PC-9 (cell line): ENCODE data around the gene KCNJ16. TPM values are rescaled to one million over a fixed set of nuclear protein-coding genes. Genes with fewer than 3 reads are reported as not detected.

ENCODE experiments used
- BruUV-seq: library from RNA; stranded (reverse); fragments of 400-500 nt; replicated peaks from 2 replicates; lab custom pipeline; 2021; lab: Mats Ljungman, UMichigan
- CTCF ChIA-PET: fragments of 300-600 bp; sonication (Branson Sonifier 250); formaldehyde crosslinking; loops from one replicate; lab custom pipeline; 2022; ENCODE audit warnings: antibody characterized with exemption; lab: Charles Lee
- POLR2A ChIA-PET: fragments of 300-600 bp; sonication (Branson Sonifier 250); formaldehyde crosslinking; loops from one replicate; lab custom pipeline; 2022; ENCODE audit warnings: antibody characterized with exemption; ENCODE audit not compliant: unreplicated experiment; lab: Charles Lee
- DNase-seq, 2 experiments: peaks; one replicate each; pipeline versions ENCODE4 v3.0.0 to v3.0.0-alpha.2; 2015 to 2022; ENCODE audit warnings: mixed read lengths in 1 of 2
- H2AFZ ChIP-seq: fragments of 200-600 bp; sonication (generic); 2 replicates; pipeline ENCODE4 v1.8.1; 2017; ENCODE audit warnings: antibody characterized with exemption
- H3F3A ChIP-seq: fragments of 200-600 bp; sonication (generic); 2 replicates; pipeline ENCODE4 v1.8.1; 2017; ENCODE audit warnings: antibody characterized with exemption, mild to moderate bottlenecking, low read depth; ENCODE audit not compliant: insufficient read depth
- H3K27ac ChIP-seq: fragments of 200-600 bp; sonication (generic); 2 replicates; pipeline ENCODE4 v1.6.1; 2016; ENCODE audit warnings: mixed run types
- H3K27me3 ChIP-seq: fragments of 200-600 bp; sonication (generic); 2 replicates; pipeline ENCODE4 v1.6.1; 2016; ENCODE audit warnings: low read depth, mixed run types; ENCODE audit not compliant: insufficient read depth
- H3K36me3 ChIP-seq: fragments of 200-600 bp; sonication (generic); 2 replicates; pipeline ENCODE4 v1.6.1; 2016; ENCODE audit warnings: low read depth, mixed run types
- H3K4me1 ChIP-seq: fragments of 200-600 bp; sonication (generic); replicated peaks from 2 replicates; pipeline ENCODE4 v1.6.1; 2016; ENCODE audit warnings: mixed run types; ENCODE audit not compliant: insufficient read depth
- H3K4me2 ChIP-seq: fragments of 200-600 bp; sonication (generic); 2 replicates; pipeline ENCODE4 v1.6.1; 2017; ENCODE audit warnings: mixed run types
- H3K4me3 ChIP-seq: fragments of 200-600 bp; sonication (generic); 2 replicates; pipeline ENCODE4 v1.6.1; 2016; ENCODE audit warnings: mixed run types
- H3K79me2 ChIP-seq: fragments of 200-600 bp; sonication (generic); 2 replicates; pipeline ENCODE4 v1.6.1; 2017; ENCODE audit warnings: low read depth, mixed run types
- H3K9me2 ChIP-seq: fragments of 200-600 bp; sonication (generic); 2 replicates; pipeline ENCODE4 v1.8.1; 2017; ENCODE audit warnings: mild to moderate bottlenecking; ENCODE audit not compliant: insufficient read depth
- H3K9me3 ChIP-seq: fragments of 200-600 bp; sonication (generic); 2 replicates; pipeline ENCODE4 v1.8.1; 2016; ENCODE audit warnings: low read depth; ENCODE audit not compliant: insufficient read depth
- H4K20me1 ChIP-seq: fragments of 200-600 bp; sonication (generic); 2 replicates; pipeline ENCODE4 v1.8.1; 2017; ENCODE audit not compliant: insufficient read depth
- CTCF ChIP-seq: fragments of 200-600 bp; sonication (generic); conservative IDR thresholded peaks from 2 replicates; pipeline ENCODE4 v1.6.1; 2017; ENCODE audit warnings: mixed run types, antibody characterized with exemption, mild to moderate bottlenecking, moderate library complexity
- EZH2 ChIP-seq: fragments of 200-600 bp; sonication (generic); IDR thresholded peaks from 2 replicates; pipeline ENCODE4 v1.8.0; 2017; ENCODE audit warnings: antibody characterized with exemption, low read depth
- intact Hi-C: fragments of 100-400 bp; cut with micrococcal nuclease; formaldehyde crosslinking; loops from one replicate; pipeline ENCODE4 v1.10.0; 2022; ENCODE audit not compliant: unreplicated experiment
- total RNA-seq: library from RNA; stranded (reverse); gene quantifications from 2 replicates; pipeline ENCODE4 v1.2.3, GENCODE V29; 2021

KCNJ16 gene
- total RNA-seq, 1 experiment from 2014 or later: not detected

- intact Hi-C loops: no loop called here
- no peaks in the 10 kb centered on the region for H3K27me3 ChIP-seq
Observed at GRCh38 chr17:70098030-70098429, 23.0 kb downstream of the KCNJ16 start.

GRCh38 chr17:70099294-70099693 lies 24.3 kb downstream of the KCNJ16 start:
- Histone ChIP-seq H3K79me2 (no peaks in the 10 kb centered on the region), H3K27ac (no peak overlapping the region), H3K27me3 (no peaks in the 10 kb centered on the region), H3K4me1 (no peaks in the 10 kb centered on the region), H2AFZ (no peak overlapping the region), H3K4me3 (no peak overlapping the region), H3K9me2 (no peaks in the 10 kb centered on the region; the same call in 1 of the 2 replicates), H3K36me3 (no peaks in the 10 kb centered on the region), H3F3A (no peaks in the 10 kb centered on the region), H3K4me2 (no peak overlapping the region), H4K20me1 (no peaks in the 10 kb centered on the region), H3K9me3 (no peaks in the 10 kb centered on the region)
- no peak for TF ChIP-seq CTCF
- intact Hi-C loops: no loop called here
- POLR2A ChIA-PET: no interaction called here
- CTCF ChIA-PET: no interaction called here
- DNase-seq: no peak
- no TSS peak for BruUV-seq

More at GRCh38 chr17:70098030-70098429, 23.0 kb downstream of the KCNJ16 start:
- H3K4me2 ChIP-seq: no peak overlapping the region
- H3K9me3 ChIP-seq: no peaks in the 10 kb centered on the region
- no peaks in the 10 kb centered on the region; the same call in 1 of the 2 replicates for H3K9me2 ChIP-seq
- H3K4me3 ChIP-seq: no peak overlapping the region
- TF ChIP-seq EZH2 (no peak), CTCF (no peak)
- H3F3A ChIP-seq: no peaks in the 10 kb centered on the region
- no TSS peak for BruUV-seq
- POLR2A ChIA-PET: no interaction called here
- H3K27ac ChIP-seq: no peak overlapping the region
- H4K20me1 ChIP-seq: no peaks in the 10 kb centered on the region
- DNase-seq: no peak
- H3K4me1 ChIP-seq: no peaks in the 10 kb centered on the region
- H2AFZ ChIP-seq: no peak overlapping the region
- CTCF ChIA-PET: no interaction called here
- H3K36me3 ChIP-seq: no peaks in the 10 kb centered on the region
- H3K79me2 ChIP-seq: no peaks in the 10 kb centered on the region

GRCh38 chr17:70099884-70100283 lies 24.9 kb downstream of the KCNJ16 start:
- ChIA-PET POLR2A (no interaction called here), CTCF (no interaction called here)
- Histone ChIP-seq H3F3A (no peaks in the 10 kb centered on the region), H2AFZ (no peak overlapping the region), H3K4me3 (no peak overlapping the region), H3K27ac (no peak overlapping the region), H3K27me3 (no peaks in the 10 kb centered on the region), H3K9me2 (no peaks in the 10 kb centered on the region; the same call in 1 of the 2 replicates), H4K20me1 (no peaks in the 10 kb centered on the region), H3K36me3 (no peaks in the 10 kb centered on the region), H3K4me1 (no peaks in the 10 kb centered on the region), H3K9me3 (no peaks in the 10 kb centered on the region), H3K79me2 (no peaks in the 10 kb centered on the region), H3K4me2 (no peak overlapping the region)
- intact Hi-C loops: no loop called here
- DNase-seq: no peak
- TF ChIP-seq EZH2 (no peak), CTCF (no peak)
- no TSS peak for BruUV-seq
